ENCODE measurements around the gene PSME3IP1.

Gene PSME3IP1

GRCh38 chr16:57150682-57151330 lies 35.0 kb downstream of the PSME3IP1 start:
- H3K4me3 ChIP-seq (ENCODE audit: low read depth, low read length) = no peak overlapping the region
- no peak for DNase-seq (ENCODE audit: low read depth)
- TF ChIP-seq CTCF (IDR thresholded peaks at IDR 0.05; ENCODE audit: control insufficient read depth, extremely low read depth, insufficient read depth) = no peak

- no peak for DNase-seq (ENCODE audit: low read depth)
- H3K4me3 ChIP-seq (ENCODE audit: low read depth, low read length) = no peak overlapping the region
- no peak for TF ChIP-seq CTCF (IDR thresholded peaks at IDR 0.05; ENCODE audit: control insufficient read depth, extremely low read depth, insufficient read depth)
Observed at GRCh38 chr16:57149391-57149790, 36.4 kb downstream of the PSME3IP1 start.

GRCh38 chr16:57148481-57148880 lies 37.4 kb downstream of the PSME3IP1 start:
- no peak overlapping the region for H3K4me3 ChIP-seq (ENCODE audit: low read depth, low read length)
- TF ChIP-seq CTCF (IDR thresholded peaks at IDR 0.05; ENCODE audit: control insufficient read depth, extremely low read depth, insufficient read depth) = no peak
- no peak for DNase-seq (ENCODE audit: low read depth)

- TF ChIP-seq CTCF (IDR thresholded peaks at IDR 0.05; ENCODE audit: control insufficient read depth, extremely low read depth, insufficient read depth) = no peak
- H3K4me3 ChIP-seq (ENCODE audit: low read depth, low read length) = no peak overlapping the region
- DNase-seq (ENCODE audit: low read depth) = no peak
Observed at GRCh38 chr16:57147381-57148221, 38.2 kb downstream of the PSME3IP1 start.

- TF ChIP-seq CTCF (IDR thresholded peaks at IDR 0.05; ENCODE audit: control insufficient read depth, extremely low read depth, insufficient read depth) = no peak
- no peak for DNase-seq (ENCODE audit: low read depth)
- H3K4me3 ChIP-seq (ENCODE audit: low read depth, low read length) = no peak overlapping the region
Observed at GRCh38 chr16:57146735-57147134, 39.1 kb downstream of the PSME3IP1 start.

- TF ChIP-seq CTCF (IDR thresholded peaks at IDR 0.05; ENCODE audit: control insufficient read depth, extremely low read depth, insufficient read depth) = no peak
- no peak for DNase-seq (ENCODE audit: low read depth)
- H3K4me3 ChIP-seq (ENCODE audit: low read depth, low read length) = no peak overlapping the region
Observed at GRCh38 chr16:57146040-57146647, 39.7 kb downstream of the PSME3IP1 start.
